ENCODE results near the gene PANK3. TPM values are rescaled to one million over a fixed set of nuclear protein-coding genes. Genes with fewer than 3 reads are reported as not detected.

PANK3 gene
- total and polyA plus RNA-seq, 4 donors, result 10.9 to 79.4 (median 42.4) TPM

- TF ChIP-seq RAD21 (IDR thresholded peaks at IDR 0.05), result peak in 1 of 2 donors; percentile 34
- TF ChIP-seq, protein P1, sequence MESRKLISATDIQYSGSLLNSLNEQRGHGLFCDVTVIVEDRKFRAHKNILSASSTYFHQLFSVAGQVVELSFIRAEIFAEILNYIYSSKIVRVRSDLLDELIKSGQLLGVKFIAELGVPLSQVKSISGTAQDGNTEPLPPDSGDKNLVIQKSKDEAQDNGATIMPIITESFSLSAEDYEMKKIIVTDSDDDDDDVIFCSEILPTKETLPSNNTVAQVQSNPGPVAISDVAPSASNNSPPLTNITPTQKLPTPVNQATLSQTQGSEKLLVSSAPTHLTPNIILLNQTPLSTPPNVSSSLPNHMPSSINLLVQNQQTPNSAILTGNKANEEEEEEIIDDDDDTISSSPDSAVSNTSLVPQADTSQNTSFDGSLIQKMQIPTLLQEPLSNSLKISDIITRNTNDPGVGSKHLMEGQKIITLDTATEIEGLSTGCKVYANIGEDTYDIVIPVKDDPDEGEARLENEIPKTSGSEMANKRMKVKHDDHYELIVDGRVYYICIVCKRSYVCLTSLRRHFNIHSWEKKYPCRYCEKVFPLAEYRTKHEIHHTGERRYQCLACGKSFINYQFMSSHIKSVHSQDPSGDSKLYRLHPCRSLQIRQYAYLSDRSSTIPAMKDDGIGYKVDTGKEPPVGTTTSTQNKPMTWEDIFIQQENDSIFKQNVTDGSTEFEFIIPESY (IDR thresholded peaks at IDR 0.05), result no peak
- TF ChIP-seq, protein P2, sequence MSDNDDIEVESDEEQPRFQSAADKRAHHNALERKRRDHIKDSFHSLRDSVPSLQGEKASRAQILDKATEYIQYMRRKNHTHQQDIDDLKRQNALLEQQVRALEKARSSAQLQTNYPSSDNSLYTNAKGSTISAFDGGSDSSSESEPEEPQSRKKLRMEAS (IDR thresholded peaks at IDR 0.05), result no peak
- TF ChIP-seq YY1 (IDR thresholded peaks at IDR 0.05), result no peak
- no peak for TF ChIP-seq FOXA1 (IDR thresholded peaks at IDR 0.05)
- TF ChIP-seq, protein P3, sequence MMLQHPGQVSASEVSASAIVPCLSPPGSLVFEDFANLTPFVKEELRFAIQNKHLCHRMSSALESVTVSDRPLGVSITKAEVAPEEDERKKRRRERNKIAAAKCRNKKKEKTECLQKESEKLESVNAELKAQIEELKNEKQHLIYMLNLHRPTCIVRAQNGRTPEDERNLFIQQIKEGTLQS (IDR thresholded peaks at IDR 0.05), result no peak
- peak; percentile 37 to 54 for TF ChIP-seq HNF4A (conservative IDR thresholded peaks at IDR 0.05)
Observed at GRCh38 chr5:168590666-168591065, 11.5 kb upstream of the PANK3 start (continued).

GRCh38 chr5:168587987-168588386 is 8.8 kb upstream of the PANK3 start:
- Histone ChIP-seq H3K4me3 (ENCODE audit: low read depth in 1 of 3, low read length in 3 of 3) (no peak overlapping the region), H3K9ac (ENCODE audit: low read depth in 1 of 2, low read length in 2 of 2) (no peak overlapping the region), H3K27me3 (ENCODE audit: control insufficient read depth in 4 of 4, insufficient read depth in 4 of 4, low read length in 3 of 4) (no peaks in the 10 kb centered on the region), H3K36me3 (ENCODE audit: control insufficient read depth in 4 of 4, insufficient read depth in 3 of 4, low read depth in 1 of 4, low read length in 3 of 4) (no peaks in the 10 kb centered on the region), H3K4me1 (ENCODE audit: control insufficient read depth in 4 of 4, insufficient read depth in 4 of 4, low read length in 3 of 4) (peaks cover 9 to 27% (median 20%) of the 10 kb centered on the region in 4 donors), H3K9me3 (ENCODE audit: control insufficient read depth in 4 of 4, low read length in 3 of 4) (no peaks in the 10 kb centered on the region), H3K27ac (ENCODE audit: low read depth in 1 of 2, low read length in 2 of 2) (no peak overlapping the region)
- no peak for DNase-seq (ENCODE audit: low spot score)
- TF ChIP-seq EGR1 (IDR thresholded peaks at IDR 0.05; ENCODE audit: low read depth in 2 of 2) (no peak), HNF4G (IDR thresholded peaks at IDR 0.05) (no peak)
- TF ChIP-seq, protein P4, sequence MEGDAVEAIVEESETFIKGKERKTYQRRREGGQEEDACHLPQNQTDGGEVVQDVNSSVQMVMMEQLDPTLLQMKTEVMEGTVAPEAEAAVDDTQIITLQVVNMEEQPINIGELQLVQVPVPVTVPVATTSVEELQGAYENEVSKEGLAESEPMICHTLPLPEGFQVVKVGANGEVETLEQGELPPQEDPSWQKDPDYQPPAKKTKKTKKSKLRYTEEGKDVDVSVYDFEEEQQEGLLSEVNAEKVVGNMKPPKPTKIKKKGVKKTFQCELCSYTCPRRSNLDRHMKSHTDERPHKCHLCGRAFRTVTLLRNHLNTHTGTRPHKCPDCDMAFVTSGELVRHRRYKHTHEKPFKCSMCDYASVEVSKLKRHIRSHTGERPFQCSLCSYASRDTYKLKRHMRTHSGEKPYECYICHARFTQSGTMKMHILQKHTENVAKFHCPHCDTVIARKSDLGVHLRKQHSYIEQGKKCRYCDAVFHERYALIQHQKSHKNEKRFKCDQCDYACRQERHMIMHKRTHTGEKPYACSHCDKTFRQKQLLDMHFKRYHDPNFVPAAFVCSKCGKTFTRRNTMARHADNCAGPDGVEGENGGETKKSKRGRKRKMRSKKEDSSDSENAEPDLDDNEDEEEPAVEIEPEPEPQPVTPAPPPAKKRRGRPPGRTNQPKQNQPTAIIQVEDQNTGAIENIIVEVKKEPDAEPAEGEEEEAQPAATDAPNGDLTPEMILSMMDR (IDR thresholded peaks at IDR 0.05; ENCODE audit: low read depth, low read length, missing input control), result no peak
- 96% methylated on average over 5 of the region's 5 CpGs for WGBS

GRCh38 chr5:168585119-168585856 is 6.1 kb upstream of the PANK3 start:
- TF ChIP-seq FOXA1 (IDR thresholded peaks at IDR 0.05) (no peak), RAD21 (IDR thresholded peaks at IDR 0.05) (no peak), FOXA2 (IDR thresholded peaks at IDR 0.05) (no peak), TAF1 (conservative IDR thresholded peaks at IDR 0.05) (no peak), NR2F2 (IDR thresholded peaks at IDR 0.05) (no peak), REST (IDR thresholded peaks at IDR 0.05) (no peak), SP1 (IDR thresholded peaks at IDR 0.05) (no peak), GABPA (IDR thresholded peaks at IDR 0.05 in 1 of 2, conservative IDR thresholded peaks at IDR 0.05 in 1 of 2) (no peak), HNF4G (IDR thresholded peaks at IDR 0.05) (no peak)
- TF ChIP-seq, protein P3 (IDR thresholded peaks at IDR 0.05), result no peak
- H3K27ac ChIP-seq (ENCODE audit: low read depth in 1 of 2, low read length in 2 of 2), result no peak overlapping the region
- WGBS, result 88% methylated on average over 5 of the region's 5 CpGs

More at GRCh38 chr5:168585119-168585856, 6.1 kb upstream of the PANK3 start:
- Histone ChIP-seq H3K4me1 (ENCODE audit: control insufficient read depth in 4 of 4, insufficient read depth in 4 of 4, low read length in 3 of 4) (peaks cover 2 to 11% (median 8%) of the 10 kb centered on the region in 4 donors), H3K9me3 (ENCODE audit: control insufficient read depth in 4 of 4, low read length in 3 of 4) (no peaks in the 10 kb centered on the region), H3K9ac (ENCODE audit: low read depth in 1 of 2, low read length in 2 of 2) (no peak overlapping the region), H3K27me3 (ENCODE audit: control insufficient read depth in 4 of 4, insufficient read depth in 4 of 4, low read length in 3 of 4) (no peaks in the 10 kb centered on the region), H3K4me3 (ENCODE audit: low read depth in 1 of 3, low read length in 3 of 3) (no peak overlapping the region), H3K36me3 (ENCODE audit: control insufficient read depth in 4 of 4, insufficient read depth in 3 of 4, low read depth in 1 of 4, low read length in 3 of 4) (no peaks in the 10 kb centered on the region)
- no peak for DNase-seq (ENCODE audit: low spot score)

Measured in liver (tissue), 9 donors.